ENCODE data around the gene APOM.

- TF ChIP-seq POLR2A (IDR thresholded peaks at IDR 0.05) (no peak), CTCF (IDR thresholded peaks at IDR 0.05) (no peak), EP300 (IDR thresholded peaks at IDR 0.05) (no peak)
These were observed 21.6 kb upstream of the APOM start for GRCh38 chr6:31634131-31634530.

All from gastroesophageal sphincter (tissue), 3 donors.